Measurements from ENCODE around the gene RCC2.
"Not testable (repeated sequence)": the region's sequence is repeated elsewhere in the genome, so short reads cannot be mapped to it uniquely, and the experiment has no call there.

Gene RCC2

GRCh38 chr1:17472814-17473213, 33.3 kb upstream of the RCC2 start:
- H3K4me3 Mint-ChIP-seq, result no peak overlapping the region
- no peak for TF ChIP-seq CTCF (IDR thresholded peaks at IDR 0.05; ENCODE audit: unreplicated experiment in 3 of 3)
- no peaks in the 10 kb centered on the region for H3K36me3 Mint-ChIP-seq (ENCODE audit: low read depth)
- peak overlapping the region in 1 of 3 experiments; percentile 49 for H3K27ac Mint-ChIP-seq
- peaks cover 5% of the 10 kb centered on the region for H3K4me1 Mint-ChIP-seq
- peaks cover 21% of the 10 kb centered on the region for H3K27me3 Mint-ChIP-seq (ENCODE audit: low read depth)
- no peaks in the 10 kb centered on the region for H3K9me3 Mint-ChIP-seq

GRCh38 chr1:17471393-17471792, 31.9 kb upstream of the RCC2 start:
- H3K9me3 Mint-ChIP-seq, result no peaks in the 10 kb centered on the region
- peaks cover 5% of the 10 kb centered on the region for H3K4me1 Mint-ChIP-seq
- no peaks in the 10 kb centered on the region for H3K36me3 Mint-ChIP-seq (ENCODE audit: low read depth)
- no peak for TF ChIP-seq CTCF (IDR thresholded peaks at IDR 0.05; ENCODE audit: unreplicated experiment in 3 of 3)
- H3K4me3 Mint-ChIP-seq, result no peak overlapping the region
- H3K27me3 Mint-ChIP-seq (ENCODE audit: low read depth), result peaks cover 21% of the 10 kb centered on the region
- H3K27ac Mint-ChIP-seq, result no peak overlapping the region

- no peak for TF ChIP-seq CTCF (IDR thresholded peaks at IDR 0.05; ENCODE audit: unreplicated experiment in 3 of 3)
- Mint-ChIP-seq H3K9me3 (no peaks in the 10 kb centered on the region), H3K4me1 (no peaks in the 10 kb centered on the region)
Observed at GRCh38 chr1:17470021-17470799, 30.7 kb upstream of the RCC2 start.

DNA sequence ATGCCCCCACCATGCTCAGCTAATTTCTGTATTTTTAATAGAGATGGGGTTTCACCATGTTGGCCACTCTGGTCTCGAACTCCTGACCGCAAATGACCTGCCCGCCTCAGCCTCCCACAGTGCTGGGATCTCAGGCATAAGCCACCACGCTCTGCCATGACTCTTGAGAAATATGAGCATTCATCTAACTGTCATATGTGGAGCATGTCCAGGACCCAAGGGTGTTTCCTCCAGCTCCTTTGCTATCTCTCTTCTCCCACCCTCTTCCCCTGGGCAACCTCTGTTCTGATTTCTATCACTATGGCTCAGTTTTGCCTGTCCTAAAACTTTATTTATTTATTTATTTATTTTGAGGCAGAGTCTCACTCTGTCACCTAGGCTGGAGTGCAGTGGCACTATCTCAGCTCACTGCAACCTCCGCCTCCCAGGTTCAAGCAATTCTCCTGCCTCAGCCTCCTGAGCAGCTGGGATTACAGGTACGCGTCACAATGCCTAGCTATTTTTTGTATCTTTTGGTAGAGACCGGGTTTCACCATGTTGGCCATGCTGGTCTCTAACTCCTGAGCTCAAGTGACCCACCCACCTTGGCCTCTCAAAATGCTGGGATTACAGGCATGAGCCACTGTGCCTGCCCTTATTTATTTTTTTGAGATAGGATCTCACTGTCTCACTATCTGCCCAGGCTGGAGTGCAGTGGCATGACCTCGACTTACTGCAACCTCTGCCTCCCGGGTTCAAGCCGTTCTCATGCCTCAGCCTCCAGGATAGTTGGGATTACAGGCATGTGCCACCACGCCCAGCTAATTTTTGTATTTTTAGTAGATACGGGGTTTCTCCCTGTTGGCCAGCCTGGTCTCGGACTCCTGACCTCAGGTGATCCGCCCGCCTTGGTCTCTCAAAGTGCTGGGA, 29.1 kb upstream of the RCC2 start:
- H3K27me3 Mint-ChIP-seq (ENCODE audit: low read depth), result peaks cover 17% of the 10 kb centered on the region
- not testable (repeated sequence) for H3K36me3 Mint-ChIP-seq (ENCODE audit: low read depth); H3K9me3 Mint-ChIP-seq; H3K4me1 Mint-ChIP-seq; H3K27ac Mint-ChIP-seq; H3K4me3 Mint-ChIP-seq

More at GRCh38 chr1:17470021-17470799, 30.7 kb upstream of the RCC2 start:
- no peak overlapping the region for H3K4me3 Mint-ChIP-seq
- no peaks in the 10 kb centered on the region for H3K36me3 Mint-ChIP-seq (ENCODE audit: low read depth)
- peaks cover 17% of the 10 kb centered on the region for H3K27me3 Mint-ChIP-seq (ENCODE audit: low read depth)
- H3K27ac Mint-ChIP-seq, result no peak overlapping the region

DNA sequence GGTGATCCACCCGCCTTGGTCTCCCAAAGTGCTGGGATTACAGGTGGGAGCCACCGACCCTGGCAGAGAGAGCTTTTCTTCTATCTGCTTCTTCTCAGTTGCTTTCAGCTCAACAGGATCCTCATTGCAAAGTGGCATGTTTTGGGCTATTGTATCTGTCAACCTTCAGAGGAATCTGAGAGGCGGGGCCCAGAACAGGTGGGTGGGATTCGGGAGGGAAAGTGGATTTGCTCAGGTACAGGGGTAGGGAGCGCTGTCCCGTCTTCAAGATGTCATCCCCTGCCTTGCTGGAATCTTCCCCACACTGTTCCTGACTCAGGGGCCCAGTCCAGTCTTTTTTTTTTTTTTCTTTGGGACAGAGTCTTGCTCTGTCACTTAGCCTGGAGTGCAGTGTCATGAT, 26.9 kb upstream of the RCC2 start:
- Mint-ChIP-seq H3K9me3 (no peaks in the 10 kb centered on the region), H3K36me3 (ENCODE audit: low read depth) (no peaks in the 10 kb centered on the region), H3K4me3 (no peak overlapping the region), H3K27ac (no peak overlapping the region), H3K27me3 (ENCODE audit: low read depth) (peaks cover 22% of the 10 kb centered on the region), H3K4me1 (no peaks in the 10 kb centered on the region)
- TF ChIP-seq CTCF (IDR thresholded peaks at IDR 0.05; ENCODE audit: unreplicated experiment in 3 of 3), result no peak

DNA sequence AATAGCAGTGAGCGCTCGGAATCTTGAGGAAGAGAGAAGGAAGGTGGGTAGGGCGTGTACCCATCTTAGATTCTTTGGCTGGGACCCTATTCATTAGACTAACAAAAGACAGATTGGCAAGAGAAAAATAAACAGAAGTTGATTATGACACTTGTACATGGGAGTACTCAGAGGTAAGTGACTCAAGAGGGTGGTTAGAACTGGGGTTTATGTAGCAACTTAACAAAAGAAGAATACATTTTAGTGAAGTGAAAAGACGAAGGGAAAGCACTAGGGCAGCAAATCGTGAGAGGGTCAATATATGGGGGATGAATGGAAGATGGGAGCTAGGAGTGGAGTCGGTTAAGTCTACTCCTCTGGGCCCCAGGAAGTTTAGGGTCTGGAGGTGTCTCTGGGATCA, 25.8 kb upstream of the RCC2 start:
- no peak for TF ChIP-seq CTCF (IDR thresholded peaks at IDR 0.05; ENCODE audit: unreplicated experiment in 3 of 3)
- Mint-ChIP-seq H3K36me3 (ENCODE audit: low read depth) (no peaks in the 10 kb centered on the region), H3K4me1 (no peaks in the 10 kb centered on the region), H3K4me3 (no peak overlapping the region), H3K9me3 (no peaks in the 10 kb centered on the region), H3K27ac (no peak overlapping the region), H3K27me3 (ENCODE audit: low read depth) (peaks cover 17% of the 10 kb centered on the region)

Measured in nephron (organoid).